Activated gamma-delta T cell treated with Interleukin-2 at 50 U/mL for 16 hours (primary cell): ENCODE measurements around the gene DTNA.
"Not testable (repeated sequence)": the region's sequence is repeated elsewhere in the genome, so short reads cannot be mapped to it uniquely, and the experiment has no call there.

ENCODE experiments used
- DNase-seq: peaks from one replicate; pipeline ENCODE4 v3.0.0-alpha.2; 2020

DTNA gene

DNA sequence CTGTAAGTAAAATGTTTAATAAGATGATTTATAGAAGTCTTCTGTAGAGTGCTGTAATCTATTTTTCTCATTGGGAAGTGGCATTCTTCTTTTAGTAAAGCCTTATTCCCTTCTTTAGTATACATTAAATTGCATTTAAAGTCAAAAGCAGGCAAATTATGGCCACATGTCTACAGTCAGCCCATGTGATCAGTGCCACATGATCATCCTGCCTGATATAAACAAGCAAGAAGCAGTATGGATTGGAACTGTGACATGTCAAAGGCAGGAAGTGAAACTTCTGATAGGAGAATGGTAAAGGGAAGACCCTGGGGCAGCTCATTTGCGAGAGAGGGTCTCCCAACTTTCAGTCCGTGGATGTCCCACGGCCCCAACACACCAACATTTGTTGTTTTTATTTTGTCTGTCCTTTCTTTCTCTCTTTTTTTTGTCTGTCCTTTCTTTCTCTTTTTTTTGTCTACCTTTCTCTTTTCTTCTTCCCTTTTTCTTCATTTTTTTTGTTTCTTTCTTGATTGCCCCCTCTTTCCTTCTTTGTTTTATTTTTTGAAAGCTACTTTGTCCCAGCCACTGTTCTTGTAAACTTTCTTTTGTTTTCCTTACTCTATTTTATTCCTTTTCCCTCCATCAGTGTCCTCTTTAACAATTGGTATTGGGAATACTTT, 154.9 kb downstream of the DTNA start:
- no peak for DNase-seq

DNA sequence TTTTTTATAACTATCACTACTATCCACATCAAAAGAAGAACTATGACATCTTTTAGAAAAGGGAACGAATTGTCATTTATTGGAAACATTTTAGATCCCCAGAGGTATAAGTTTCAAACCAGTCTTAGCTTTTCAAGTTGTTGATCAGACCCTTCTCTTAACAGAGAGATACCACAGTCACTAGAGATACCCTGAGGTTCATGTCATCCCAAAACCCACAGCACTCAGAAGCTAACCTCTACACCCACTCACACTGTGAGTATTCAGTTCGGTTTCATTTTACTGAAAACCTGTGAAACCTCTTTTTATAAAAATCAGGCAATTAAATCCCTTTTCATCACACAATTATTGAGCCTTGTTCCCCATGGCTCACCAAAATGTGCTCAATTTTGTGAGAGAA, 156.2 kb downstream of the DTNA start:
- DNase-seq: no peak

DNA sequence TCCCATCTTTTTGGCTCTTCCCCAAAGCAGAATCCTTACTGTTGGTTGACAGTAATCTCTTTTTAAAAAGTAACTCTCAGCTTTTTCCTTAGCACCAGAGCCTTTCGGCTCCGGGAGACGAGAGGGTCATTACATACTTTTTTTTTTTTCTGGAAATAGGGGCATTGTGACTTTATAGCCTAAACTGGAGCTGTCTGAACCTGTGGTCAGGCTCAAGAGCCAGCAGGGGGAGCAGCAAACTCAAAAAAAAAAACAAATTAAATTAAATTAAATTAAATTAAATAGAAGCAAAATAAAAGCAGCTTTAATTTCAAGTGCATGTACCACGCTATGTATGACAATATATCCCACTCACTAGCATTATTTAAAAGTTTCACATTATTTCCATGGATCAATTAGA, 156.6 kb downstream of the DTNA start:
- DNase-seq: no peak

DNA sequence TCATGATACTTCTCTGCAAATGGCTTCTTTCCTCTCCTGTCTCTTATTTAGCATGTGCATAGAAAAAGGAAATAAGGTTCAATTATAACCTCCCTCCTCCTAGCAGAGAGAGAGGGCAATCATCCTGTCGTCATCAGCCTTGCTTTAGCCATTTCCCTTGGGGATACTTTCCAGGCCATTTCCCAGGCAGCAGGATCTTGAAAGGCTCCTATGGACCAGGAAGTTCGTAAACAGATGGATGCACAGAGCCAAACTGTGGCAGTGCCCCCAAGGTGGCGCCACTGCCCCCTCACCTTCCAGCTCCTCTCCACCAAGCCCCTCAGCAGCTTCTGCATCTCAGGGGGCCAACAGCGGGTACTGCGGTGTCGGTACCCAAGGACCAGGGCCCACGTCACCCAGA, 157.4 kb downstream of the DTNA start:
- no peak for DNase-seq

DNA sequence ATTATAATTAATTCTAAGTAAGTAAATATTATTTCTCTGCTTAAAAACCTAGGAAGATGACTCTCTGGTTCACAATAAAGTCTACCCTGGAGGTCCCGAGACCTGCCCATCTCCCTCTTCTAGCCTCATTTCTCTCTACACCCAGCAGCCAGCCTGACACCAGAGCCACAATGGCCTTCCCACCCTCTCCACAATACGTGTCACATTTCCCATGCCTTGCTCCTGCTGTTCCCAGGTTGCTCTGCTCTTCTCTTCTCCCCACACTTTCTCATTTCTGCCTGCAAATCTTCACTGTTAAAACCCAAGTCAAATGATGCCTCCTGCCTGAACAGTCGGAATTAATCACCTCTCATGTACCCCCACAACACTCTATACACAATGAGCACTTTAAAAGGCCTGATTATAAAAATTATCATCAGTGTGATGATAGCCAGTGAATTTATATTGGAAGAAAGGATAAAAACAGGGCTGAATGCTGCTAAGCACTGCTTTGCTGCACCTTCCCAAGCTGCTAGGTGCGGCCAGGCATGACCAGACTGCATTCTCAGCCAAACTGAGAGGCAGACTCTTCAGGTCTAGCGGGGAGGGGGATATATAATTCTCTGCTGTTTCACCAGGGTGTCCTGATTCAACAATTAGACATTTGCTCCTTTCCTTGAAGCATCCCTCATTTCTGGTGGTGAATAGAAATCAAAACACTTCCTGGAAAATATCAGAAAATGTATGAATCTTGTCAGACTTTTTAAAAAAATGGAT, 160.6 kb downstream of the DTNA start:
- no peak for DNase-seq

DNA sequence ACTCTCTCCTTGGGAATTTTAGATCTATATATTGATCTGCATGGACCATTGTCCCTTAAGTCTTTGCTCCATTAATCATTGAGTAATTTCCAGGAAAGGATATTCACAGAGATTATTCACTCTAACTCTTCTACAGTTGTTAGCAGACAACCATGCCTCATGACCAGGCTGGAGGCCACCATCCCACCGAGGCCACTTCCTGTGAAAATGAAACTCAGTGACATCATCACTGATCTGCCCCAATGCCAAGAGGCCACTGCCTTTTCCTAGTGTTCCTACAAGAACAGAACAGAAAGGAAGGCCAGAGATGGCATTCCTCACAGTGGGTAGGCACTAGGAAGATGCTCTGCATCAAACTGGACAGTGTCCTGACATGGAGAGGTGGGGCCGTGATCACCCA, 161.3 kb downstream of the DTNA start:
- DNase-seq: no peak

DNA sequence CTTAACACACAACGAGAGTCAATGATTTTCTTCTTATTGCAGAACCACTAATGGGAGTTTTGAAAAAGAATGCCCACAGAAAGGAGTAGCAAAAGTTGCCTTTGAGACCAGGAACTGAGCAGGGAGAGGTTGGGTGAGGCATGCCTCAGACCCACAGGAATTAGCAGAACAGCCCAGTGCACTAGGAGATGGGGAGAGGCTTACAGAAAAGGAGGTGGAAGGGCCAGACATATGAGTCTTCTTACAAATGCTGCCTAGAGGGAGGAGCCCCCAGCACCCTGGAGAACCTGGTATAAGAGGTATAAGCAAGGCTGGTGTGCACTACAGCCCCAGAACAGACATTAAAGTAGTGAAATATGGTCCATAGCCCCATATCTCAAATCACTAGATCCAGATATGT, 162.0 kb downstream of the DTNA start:
- no peak for DNase-seq

DNA sequence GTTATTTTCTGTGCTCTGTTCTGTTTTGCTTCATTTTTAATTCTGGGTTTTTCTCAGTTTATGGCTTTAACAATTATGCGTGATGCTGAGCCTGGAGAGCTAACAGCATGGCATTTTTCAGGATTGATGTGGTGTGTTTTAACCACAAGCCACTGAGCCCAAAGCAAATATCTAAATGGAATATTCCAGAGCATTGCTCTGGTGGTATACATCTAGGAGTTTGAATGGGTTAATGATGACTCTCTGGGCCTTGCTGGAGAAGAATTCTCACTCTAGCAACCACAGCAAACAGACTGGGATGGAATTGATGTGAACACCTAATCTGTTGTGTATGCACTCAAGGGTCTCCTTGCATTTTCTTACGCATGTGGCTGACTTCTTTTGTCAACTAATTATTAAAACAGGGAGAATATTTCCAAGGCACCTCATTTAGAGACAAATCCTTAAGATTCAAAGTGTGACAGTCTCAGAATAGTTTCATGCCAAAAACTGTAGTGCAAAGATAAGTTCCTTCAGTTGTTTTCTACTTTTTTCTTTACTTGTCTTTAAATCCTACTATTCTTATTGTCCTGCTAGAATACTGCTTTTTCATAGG, 164.0 kb downstream of the DTNA start:
- no peak for DNase-seq

DNA sequence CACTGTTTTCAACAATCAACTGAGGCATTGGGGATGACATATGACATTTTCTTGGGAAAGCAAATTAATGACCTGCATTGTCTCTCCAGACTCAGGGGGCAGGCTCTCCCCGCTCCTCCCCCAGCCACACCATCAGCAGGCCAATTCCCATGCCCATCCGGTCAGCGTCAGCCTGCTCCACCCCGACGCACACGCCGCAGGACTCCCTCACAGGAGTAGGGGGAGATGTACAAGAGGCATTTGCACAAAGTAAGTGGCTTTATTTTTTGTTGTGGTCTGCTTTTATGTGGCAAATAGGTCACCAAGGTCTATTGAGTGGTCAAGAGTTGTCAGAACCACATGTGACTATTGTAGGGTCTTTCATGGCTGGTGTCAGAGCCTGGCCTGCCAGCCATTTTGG, 165.1 kb downstream of the DTNA start:
- no peak for DNase-seq

DNA sequence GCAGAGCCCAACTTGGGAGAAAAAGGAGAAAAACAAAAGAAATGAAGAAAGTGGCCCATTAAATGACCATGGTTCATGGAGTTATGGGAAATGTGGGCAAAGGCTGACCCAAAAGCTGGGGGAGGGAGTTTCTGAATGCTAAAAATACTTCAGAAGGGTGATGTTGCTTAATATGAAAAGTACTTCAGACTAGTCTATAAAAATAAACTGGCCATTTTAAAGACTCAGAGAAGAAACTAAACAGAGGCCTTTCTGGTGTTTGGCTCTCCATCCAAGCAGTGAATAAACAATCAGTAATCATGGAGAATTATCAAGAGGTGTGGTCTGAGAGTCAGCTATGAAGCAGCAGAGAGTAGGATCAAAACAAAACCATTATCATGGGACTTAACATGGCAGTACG, 170.3 kb downstream of the DTNA start:
- no peak for DNase-seq

DNA sequence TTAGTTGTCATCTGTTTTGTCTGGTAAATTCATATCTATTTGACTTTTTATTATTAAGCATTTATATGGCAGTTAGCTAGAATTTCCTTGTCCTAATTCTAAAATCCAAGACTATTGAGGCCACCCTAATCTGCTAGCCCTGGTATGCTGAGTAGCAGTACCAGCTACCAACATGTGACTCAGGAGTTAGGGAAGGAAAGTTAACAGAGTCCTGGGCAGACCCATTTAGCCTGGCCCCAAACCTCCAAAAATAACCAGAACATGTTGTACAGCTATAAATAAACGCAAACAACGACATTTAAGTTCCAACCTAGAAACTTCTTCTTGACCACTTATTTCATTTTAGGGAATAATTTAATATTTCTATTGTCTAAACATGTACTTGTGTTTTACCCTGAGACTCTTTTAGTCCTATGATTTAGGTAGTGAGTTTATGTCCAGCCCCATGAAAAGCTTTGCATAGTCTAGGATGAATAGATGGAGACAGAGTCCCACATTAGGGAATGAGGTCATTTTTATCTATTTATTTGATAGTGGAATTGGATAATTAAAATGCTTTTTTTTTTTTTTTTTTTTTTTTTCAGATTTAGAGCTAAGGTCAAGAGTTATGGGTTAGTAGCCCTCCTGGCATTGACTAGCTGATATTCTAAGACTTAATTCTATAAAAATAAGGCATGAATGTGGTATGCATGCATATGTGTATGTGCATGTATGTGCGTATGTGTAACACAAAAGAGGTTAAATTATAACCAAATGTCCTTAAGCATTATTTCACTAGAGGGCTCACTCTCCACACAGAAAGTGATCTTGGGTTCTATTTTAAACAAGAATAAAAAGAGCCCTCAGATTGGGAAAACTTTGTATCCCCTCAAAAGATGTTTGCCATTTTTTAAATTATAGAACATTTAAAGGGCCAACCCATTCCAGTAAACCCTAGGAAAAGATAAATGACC, 171.1 kb downstream of the DTNA start:
- DNase-seq: no peak

DNA sequence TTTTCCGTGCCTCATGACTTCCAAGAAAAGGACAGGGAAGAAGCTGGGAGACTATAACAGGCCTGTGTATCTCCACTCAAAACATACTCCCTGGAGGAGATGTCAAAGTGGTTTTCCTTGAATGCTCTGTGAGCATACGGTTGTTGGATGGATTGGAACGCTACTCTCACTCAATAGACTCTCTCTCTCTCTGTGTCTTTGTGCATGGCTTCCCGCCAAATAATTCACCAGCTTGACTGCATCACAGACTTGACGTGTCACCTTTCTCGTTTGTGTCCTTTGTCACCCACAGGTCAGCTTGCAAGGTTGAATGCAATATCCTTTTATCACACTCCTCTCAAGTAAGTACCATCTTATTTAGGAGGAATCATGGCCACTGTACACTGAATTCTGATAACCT, 174.3 kb downstream of the DTNA start:
- no peak for DNase-seq

DNA sequence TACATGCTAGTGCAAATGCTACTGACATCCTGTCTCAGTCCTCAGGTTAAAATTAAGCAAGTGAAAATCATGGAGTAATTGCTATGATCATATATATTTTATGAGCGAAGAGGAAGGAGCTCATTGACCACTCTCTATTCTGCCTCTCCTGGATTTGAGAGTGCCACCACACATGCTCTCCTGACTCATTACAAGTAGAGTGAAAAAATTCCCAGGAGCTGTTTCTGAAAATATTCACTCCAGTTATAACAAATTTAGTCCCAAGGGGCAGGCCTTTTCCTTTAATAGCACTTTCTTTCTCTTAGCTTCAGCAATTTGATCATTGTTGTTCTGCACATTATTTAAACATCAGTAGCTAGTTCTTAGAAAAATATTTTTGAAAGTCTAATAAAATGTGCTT, 176.1 kb downstream of the DTNA start:
- DNase-seq: no peak

DNA sequence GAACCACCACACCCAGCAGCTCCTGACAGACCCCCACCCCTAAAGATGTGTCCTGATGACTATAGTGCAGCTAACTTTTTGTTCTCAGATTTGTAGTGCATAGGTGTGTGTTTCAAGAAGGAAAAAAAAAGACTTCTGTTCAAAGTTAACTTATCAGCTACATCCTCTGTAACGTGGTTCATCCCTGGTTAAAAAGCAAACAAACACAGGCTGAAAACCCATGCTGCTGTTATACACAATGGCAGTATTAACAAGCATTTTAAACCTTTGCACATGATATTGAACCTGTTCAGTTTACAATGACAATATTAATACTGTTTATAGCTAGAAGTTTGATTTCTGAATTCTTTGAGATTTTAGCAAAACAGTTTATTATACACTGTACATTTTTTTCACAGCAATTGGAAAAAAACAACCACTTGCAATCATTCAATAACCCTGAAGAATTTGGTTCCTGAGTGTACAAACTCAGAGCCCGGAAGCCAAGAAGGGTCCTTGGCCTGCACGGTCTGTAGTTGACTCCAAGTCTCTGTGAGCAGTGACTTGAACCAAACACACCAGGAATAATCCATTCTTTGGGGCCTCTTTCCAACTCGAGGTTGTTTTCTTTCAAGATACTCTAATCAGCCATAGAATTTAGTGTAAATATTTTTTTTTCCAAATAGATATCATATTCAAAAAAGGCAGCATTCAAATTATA, 177.9 kb downstream of the DTNA start:
- DNase-seq: no peak

DNA sequence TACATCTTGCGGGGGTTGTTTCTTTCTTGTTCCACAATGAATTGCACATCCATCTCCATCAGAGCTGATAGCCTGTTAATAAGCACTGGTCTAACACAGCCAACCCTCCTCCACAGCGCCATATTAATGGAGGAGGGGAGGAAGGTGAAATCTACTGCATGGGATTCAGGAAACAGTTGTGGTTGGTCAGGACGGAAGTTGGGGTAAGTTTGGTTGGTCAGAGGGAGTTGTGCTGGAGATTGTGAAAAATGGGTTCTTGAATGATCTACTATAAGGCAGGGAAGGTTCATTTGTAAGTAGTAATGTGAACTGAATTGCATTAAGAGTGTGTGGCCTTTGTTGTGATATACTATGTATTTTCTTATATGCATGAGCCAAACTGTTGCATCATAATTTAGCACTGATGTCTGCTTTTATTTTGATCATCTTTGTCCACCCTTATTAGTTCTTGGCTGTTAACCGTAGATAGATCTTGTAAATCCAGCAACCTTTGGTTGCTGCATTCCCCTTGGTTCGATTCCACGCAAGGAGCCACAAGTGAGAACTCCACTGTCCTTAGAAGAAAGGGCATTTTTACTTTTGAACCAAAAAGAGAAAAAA, 180.5 kb downstream of the DTNA start:
- no peak for DNase-seq

DNA sequence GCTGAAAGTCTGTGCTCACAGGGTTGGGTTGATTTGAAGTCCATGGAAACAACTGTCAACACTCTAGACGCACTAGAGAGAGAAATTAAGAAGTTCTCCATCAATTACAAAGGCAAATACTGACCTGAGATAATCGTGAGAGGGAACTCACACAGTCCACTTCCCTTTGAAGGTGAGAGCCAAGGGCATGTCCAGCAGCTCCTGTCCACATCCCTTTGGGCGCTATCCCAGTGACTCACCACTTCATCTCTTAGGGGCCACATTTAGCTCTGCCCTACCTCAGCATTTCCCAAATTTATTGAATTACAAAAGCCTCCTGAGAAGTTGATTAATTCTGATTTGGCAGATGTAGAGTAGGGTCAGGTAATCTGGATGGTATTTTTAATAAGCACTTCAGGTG, 182.3 kb downstream of the DTNA start:
- DNase-seq: no peak

DNA sequence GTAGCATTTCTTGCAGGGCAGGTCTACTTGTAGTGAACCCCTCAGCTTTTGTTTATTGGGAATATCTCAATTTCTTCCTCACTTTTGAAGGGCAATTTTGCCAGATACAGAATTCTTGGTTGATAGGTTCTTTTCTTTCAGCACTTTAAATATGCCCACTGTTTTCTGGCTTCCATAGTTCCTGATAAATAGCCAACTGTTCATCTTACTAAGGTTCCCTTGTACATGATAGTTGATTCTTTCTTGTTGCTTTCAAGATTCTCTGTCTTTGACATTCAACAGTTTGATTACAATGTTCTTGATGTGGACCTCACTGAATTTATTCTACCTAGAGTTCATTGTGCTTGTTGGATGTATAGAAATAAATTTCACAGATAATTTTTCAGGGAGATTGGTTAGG, 183.1 kb downstream of the DTNA start:
- no peak for DNase-seq

DNA sequence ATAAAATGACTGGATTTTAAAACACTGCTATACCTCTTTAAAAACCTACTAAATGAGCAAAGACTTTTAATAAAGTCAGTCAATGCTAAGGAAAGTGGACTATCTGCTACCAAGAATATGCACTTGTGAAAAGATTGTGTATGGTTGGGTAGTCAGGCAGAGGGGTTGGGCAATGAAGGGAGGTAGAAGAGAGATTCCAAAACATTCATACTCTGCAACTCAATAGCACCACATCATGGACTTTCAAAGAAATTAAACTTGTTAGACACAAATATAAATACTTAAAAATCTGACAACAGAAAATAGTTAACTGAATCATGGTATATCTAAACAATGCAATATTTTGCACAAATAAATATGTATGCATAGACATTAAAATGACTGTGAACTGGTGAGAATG, 191.2 kb downstream of the DTNA start:
- DNase-seq: no peak

DNA sequence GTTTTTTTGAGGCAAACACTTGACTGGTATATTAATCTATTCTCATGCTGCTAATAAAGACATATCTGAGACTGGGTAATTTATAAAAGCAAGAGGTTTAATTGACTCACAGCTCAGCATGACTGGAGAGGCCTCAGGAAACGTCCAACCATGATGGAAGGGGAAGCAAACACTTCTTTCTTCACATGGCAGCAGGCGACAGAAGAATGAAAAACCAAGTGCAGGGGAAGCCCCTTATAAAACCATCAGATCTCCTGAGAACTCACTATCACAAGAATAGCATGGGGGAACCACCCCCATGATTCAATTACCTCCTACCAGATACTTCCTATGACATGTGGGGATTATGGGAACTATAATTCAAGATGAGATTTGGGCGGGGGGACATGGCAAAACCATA, 194.9 kb downstream of the DTNA start:
- DNase-seq: no peak

DNA sequence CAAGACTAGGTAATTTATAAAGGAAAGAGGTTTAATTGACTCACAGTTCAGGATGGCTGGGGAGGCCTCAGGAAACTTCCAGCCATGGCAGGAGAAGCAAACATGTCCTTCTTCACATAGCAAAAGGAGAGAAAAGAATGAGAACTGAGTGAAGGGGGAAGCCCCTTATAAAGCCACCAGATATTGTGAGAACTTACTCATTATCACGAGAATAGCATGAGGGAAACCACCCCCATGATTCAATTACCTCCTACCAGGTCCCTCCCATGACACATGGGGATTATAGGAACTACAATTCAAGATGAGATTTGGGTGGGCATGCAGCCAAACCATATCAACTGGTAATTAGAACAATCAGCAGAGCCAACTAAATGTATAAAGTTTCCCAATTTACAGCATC, 196.9 kb downstream of the DTNA start:
- DNase-seq: not testable (repeated sequence)

DNA sequence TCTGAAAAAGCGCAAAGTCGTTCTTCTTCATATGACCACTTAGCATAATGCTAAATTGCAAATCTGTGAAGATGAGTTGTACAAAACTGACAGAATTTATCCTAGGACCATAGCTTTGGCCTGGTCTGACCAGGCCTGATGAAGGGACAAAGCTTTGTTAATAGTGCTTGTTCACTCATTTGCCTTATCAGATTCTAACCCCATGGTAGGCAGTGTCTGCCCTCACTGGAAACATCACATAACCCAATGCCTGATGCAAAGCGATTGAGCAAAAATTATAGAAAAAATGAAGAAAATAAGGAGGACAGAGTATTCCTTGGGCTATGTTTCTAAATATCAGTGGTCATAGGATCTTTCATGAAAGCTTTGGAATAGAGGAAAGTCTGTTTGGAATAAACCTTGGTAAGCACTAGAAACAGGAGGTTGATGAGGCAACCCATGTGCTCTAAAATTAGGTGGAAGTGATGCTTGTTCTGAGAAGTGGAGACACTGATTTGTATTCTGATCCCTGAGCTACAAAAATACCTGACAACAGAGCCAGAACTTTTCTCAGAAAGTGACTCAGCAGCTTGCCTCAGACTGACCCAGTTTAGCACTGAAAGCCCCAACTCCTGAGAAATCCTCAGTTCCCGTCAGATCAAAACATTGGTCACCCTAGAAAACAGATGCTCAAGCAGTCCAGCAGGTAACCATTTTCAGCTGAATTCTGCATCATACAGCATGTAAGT, 199.7 kb downstream of the DTNA start:
- DNase-seq: no peak

DNA sequence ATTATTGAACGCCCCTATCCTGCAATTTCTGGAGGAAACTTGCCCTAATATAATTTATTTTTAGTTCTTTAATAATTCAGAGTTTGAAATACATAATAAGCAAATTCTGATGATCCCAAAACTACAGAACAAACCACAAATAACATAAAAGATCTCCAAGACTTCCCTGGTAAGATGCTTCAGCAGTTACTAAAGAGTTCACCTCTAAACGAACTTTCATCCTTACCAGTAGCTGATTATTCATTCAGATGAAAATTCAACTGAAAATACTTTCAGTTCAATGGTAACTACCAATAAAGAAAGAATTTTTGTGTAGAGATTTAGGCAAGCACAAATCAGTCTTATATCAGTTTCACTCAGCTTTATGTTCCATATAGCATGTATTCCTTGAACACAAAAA, 201.0 kb downstream of the DTNA start:
- no peak for DNase-seq
